NCI-H2171 (cell line): ENCODE data around the gene ACYP2.
"Not testable (repeated sequence)": the region's sequence is repeated elsewhere in the genome, so short reads cannot be mapped to it uniquely, and the experiment has no call there.

Experiments
- DNase-seq: peaks from one replicate; lab custom pipeline; 2025; lab: John Stamatoyannopoulos, UW

The ACYP2 gene

GRCh38 chr2:54224997-54225396, 109.6 kb downstream of the ACYP2 start:
- no peak for DNase-seq

GRCh38 chr2:54226260-54226659, 110.8 kb downstream of the ACYP2 start:
- no peak for DNase-seq

GRCh38 chr2:54227798-54228197, 112.4 kb downstream of the ACYP2 start:
- DNase-seq: no peak

- DNase-seq: no peak
Observed at GRCh38 chr2:54228945-54229344, 113.5 kb downstream of the ACYP2 start.

DNA sequence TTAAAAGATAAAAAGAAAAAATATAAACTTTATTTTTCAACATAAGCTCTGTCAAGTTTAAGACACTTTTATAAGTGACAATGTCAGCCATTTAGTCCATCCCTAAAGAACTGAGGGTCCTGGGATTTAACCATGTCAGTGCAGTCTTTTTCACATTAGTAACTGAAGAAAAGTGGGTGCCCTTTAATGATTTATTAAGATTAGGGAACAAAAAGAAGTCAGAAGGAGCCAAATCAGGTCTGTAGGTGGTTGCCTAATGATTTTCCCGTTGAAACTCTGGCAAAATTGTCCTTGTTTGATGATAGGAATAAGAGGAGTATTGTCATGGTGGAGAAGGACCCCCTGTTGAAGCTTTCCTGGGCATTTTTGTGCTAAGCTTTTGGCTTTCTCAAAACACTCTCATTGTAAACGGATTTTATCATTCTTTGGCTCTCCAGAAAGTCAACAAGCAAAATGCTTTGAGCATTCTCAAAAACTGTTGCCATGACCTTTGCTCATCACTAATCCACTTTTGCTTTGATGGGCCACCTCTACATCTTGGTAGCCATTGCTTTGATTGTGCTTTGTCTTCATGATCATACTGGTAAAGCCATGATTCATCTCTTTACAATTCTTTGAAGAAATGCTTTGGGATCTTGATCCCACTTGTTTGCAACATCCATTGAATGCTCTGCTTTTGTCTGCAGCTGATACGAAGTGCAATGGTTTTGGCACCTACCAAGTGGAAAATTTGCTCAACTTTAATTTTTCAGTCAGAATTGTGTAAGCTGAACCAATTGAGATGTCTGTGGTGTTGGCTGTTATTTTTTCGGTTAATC, 118.6 kb downstream of the ACYP2 start:
- DNase-seq: no peak

DNA sequence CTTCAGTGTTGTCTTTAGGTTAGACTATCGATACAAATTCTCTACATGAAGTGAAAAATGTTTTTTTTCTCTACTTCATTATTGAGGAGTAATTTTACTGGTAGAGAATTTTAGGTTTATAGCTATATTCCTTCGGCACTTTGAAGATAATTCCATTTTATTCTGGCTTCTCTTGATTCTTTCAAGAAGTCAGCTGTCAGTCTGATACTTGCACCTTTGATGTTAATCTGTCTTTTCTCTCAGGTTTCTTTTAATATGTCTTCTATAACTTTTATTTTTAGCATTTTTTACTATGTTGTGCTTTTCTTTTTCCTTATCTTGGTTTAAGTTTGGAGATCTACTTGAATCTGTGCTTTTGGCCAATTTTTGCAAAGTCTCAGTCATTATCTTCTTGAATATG, 122.0 kb downstream of the ACYP2 start:
- DNase-seq: no peak

DNA sequence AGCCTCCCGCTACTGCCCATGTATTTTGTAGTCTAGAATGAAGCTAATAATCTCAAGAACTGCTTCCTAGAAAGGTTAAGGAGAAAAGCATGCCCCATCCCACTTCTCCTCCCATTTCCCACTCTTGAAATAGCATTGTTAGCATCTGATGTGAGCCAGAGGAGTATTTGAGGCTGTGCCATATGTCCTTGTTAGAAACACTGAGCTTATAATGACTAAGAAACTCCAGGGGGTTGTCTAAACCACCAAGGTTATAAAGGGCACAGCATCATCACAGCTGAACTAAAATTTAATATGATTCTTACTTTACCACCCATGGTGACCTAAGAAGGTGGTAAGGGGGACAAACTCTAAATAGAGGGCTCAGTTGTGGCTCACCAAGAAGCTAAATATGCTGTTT, 124.0 kb downstream of the ACYP2 start:
- peak; percentile 5 for DNase-seq

- no peak for DNase-seq
Observed at GRCh38 chr2:54240515-54241469, 125.4 kb downstream of the ACYP2 start.

DNA sequence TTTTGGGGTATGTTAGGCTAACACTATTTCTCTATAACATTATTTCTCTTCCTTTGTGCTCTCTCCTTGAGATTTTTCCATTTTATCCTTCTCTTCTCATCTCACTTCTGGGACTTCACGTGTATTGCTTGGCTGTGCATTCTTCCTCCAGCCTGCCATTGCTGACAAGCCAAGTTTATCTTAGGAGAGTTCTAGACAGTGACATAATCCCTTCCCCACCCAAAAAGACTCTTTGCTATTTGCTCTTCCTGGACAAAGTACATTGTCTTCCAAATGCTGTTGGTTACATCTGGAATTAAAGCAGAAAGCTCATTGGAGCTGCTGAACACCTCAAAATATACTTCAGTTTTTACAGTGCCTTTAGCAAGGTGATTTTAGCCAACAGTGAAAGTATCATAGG, 131.7 kb downstream of the ACYP2 start:
- no peak for DNase-seq

DNA sequence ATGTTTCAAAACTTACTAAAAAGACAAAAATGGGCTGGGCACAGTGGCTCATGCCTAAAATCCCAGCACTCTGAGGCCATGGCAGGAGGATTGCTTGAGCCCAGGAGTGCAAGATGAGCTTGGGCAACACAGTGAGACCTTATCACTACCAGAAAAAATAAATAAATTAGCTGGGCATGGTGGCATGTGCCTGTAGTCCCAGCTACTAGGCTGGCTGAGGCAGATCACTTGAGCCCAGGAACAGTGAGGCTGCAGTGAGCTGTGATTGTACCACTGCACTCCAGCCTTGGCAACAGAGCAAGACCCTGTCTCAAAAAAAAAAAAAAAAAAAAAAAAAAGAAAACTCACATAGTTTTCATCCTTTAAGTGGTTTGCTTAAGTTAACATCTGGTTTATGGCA, 134.2 kb downstream of the ACYP2 start:
- DNase-seq: no peak

GRCh38 chr2:54254180-54254579, 138.8 kb downstream of the ACYP2 start:
- no peak for DNase-seq

DNA sequence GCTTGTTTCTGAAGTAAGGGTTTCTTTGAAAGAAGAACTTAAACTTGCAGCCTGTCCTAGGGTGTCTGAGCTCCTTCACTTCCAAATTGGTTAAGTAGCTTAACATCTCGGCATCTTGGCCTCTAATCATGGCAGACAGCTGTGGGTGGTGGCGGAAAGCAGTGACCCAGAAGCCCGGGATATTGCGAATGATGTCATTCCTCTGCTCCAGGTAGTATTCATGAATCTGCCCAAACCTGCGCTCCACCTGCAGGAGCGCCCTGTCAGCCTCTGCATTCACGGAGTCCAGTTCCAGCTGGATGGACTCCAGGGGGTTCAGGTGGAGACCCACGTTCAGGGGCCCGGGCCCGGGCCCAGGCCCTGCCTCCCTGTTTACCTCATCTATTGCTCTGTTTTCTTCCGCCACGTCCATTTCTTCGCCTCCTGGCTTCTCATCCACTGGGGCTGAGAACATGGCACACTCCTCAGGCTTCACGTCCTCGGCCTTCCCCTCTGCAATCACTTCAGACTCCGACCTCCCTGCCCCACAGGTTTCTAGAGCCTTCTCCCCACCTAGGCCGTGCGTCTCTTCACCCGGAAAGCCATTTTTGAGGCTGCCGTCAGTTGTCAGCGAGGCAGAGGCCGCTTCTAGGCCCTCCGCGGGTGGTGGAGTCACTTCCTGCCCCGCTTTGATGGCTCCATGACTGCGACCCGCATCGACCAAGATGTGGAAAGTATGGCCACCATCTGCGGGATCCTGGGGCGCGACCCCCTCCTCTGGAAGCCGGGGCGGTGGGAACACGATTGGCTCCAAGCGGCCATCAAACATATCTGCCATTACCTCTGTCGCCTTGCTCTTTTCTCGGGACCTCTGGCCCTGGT, 140.0 kb downstream of the ACYP2 start:
- no peak for DNase-seq

- DNase-seq: no peak
Observed at GRCh38 chr2:54256091-54256694, 140.8 kb downstream of the ACYP2 start, which contains the start of gene TSPYL6. Gene TSPYL6 (minus strand): TSS chr2:54256229. CDS start chr2:54256151, 78 bp downstream.

GRCh38 chr2:54258166-54258565, 142.8 kb downstream of the ACYP2 start:
- DNase-seq: no peak

- DNase-seq: no peak
Observed at GRCh38 chr2:54259413-54260240, 144.2 kb downstream of the ACYP2 start.

DNA sequence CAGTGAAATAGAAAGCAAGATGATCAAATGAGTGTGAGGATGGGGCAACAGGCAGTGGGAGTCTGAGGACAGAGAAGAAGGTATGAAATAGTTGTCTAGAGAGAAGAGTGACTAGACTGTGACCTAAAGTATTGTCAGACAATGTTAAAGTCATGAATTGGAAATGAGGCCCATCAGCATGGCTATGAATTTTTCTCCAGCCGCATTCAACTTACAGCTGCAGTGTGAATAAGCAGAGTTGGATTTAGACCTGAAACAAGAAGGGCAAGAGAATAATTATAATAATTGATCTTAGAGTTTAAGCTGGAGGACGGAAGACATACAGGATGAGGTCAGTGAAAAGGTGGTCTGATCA, 144.8 kb downstream of the ACYP2 start:
- no peak for DNase-seq

- DNase-seq: no peak
Observed at GRCh38 chr2:54261537-54261936, 146.1 kb downstream of the ACYP2 start.

DNA sequence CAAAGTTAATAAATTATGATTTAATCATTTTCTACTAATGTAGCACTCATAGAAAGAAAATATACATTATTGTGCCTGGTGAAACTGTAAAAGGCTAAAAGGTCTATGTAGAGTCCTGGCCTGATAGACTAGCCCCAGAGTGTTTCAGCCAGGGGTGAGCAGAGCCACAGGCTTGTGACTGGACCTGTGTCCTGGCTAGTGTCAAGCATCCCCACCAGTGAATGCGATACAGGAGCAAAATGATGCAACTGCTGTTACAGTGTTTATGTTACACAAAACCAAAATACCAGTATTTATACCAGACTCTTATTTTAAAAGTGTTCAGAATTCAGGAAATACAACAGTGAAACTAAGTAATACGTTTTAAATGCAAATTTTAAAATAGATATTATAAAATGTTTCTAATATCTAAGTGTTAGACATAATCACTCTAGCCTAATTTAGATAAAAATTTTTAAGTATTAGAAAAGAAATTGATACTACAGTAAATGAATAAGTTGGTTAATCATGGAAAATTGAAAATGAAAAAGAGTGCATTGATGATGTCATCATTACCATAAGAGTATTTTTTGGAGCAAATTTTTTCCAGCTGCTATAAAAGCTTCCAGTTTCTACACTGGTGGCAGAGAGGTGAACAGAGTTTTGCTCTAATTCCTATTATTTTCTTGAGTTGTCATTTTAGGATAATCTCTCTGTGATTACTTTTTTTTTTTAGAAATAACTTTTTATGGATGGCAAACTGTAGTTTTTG, 146.8 kb downstream of the ACYP2 start:
- DNase-seq: no peak

GRCh38 chr2:54265081-54265480, 149.7 kb downstream of the ACYP2 start:
- DNase-seq: not testable (repeated sequence)

- no peak for DNase-seq
Observed at GRCh38 chr2:54267577-54267976, 152.2 kb downstream of the ACYP2 start.
